Stimulated activated naive CD8-positive, alpha-beta T cell treated with anti-CD3 and anti-CD28 coated beads, Interleukin-15, Interleukin-2, amounts not matched to agents 100 ng/mL and 50 ng/mL, for 24 hours (primary cell): ENCODE results near the gene CRTC3.
A peak's percentile ranks its signal among the peaks of the same experiment; 100 is the strongest.
"Not testable (repeated sequence)": the region's sequence is repeated elsewhere in the genome, so short reads cannot be mapped to it uniquely, and the experiment has no call there.

Experiments used
- H3K27ac Mint-ChIP-seq: one replicate; pipeline ENCODE4 v1.8.0; 2021; ENCODE audit warnings: mild to moderate bottlenecking, mixed read lengths
- H3K27me3 Mint-ChIP-seq: one replicate; pipeline ENCODE4 v1.8.0; 2021; ENCODE audit warnings: mixed read lengths
- H3K36me3 Mint-ChIP-seq: one replicate; pipeline ENCODE4 v1.8.0; 2021; ENCODE audit warnings: low read depth, mixed read lengths
- H3K4me1 Mint-ChIP-seq: one replicate; pipeline ENCODE4 v1.8.0; 2021; ENCODE audit warnings: low read depth, mixed read lengths
- H3K4me3 Mint-ChIP-seq: one replicate; pipeline ENCODE4 v1.8.0; 2021; ENCODE audit warnings: mild to moderate bottlenecking, mixed read lengths
- H3K9me3 Mint-ChIP-seq: one replicate; pipeline ENCODE4 v1.8.0; 2021; ENCODE audit warnings: mixed read lengths

The CRTC3 gene

DNA sequence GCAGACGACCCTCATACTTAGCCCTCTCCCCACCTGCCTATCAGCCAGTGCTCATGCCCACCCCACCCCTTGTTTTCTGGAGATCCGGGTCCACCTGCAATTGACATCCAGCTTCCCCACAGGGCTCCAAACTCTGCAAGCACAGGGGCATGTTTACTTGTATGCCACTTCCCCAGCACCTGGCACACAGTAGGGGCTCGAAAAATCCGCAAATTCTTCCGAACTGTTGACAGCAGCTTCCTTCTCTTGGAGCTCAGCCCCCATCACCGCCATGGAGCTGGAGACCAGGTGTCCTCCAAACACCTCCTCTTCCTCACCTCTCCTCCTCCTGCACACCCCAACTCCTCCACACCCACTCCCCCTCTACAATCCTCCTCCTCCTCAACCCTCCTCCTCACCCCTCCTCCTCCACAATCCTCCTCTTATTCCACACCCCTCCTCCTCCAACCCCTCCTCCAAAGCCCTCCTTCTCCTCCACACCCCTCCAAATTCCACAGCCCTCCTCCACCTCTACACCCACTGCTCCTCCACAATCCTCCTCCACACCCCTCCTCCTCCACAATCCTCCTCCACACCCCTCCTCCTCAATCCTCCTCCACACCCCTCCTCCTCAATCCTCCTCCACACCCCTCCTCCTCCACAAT lies 117.1 kb downstream of the CRTC3 start:
- Mint-ChIP-seq H3K4me1 (peaks cover 36% of the 10 kb centered on the region), H3K27me3 (no peaks in the 10 kb centered on the region), H3K27ac (no peak overlapping the region), H3K9me3 (no peaks in the 10 kb centered on the region), H3K4me3 (no peak overlapping the region), H3K36me3 (peaks cover 18% of the 10 kb centered on the region)

DNA sequence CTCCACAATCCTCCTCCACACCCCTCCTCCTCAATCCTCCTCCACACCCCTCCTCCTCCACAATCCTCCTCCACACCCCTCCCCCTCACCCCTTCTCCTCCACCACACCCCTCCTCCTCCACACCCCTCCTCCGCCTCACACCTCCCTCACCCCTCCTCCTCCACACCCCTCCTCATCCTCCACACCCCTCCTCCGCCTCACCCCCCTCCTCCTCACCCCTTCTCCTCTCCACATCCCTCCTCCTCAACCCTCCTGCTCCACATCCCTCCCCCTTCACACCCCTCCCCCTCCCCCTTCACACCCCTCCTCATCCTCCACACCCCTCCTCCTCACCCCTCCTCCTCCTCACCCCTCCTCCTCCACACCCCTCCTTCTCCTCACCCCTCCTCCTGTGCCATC lies 117.6 kb downstream of the CRTC3 start:
- H3K9me3 Mint-ChIP-seq, result no peaks in the 10 kb centered on the region
- no peak overlapping the region for H3K27ac Mint-ChIP-seq
- peaks cover 12% of the 10 kb centered on the region for H3K36me3 Mint-ChIP-seq
- H3K4me1 Mint-ChIP-seq, result peaks cover 36% of the 10 kb centered on the region
- no peaks in the 10 kb centered on the region for H3K27me3 Mint-ChIP-seq
- H3K4me3 Mint-ChIP-seq, result no peak overlapping the region

DNA sequence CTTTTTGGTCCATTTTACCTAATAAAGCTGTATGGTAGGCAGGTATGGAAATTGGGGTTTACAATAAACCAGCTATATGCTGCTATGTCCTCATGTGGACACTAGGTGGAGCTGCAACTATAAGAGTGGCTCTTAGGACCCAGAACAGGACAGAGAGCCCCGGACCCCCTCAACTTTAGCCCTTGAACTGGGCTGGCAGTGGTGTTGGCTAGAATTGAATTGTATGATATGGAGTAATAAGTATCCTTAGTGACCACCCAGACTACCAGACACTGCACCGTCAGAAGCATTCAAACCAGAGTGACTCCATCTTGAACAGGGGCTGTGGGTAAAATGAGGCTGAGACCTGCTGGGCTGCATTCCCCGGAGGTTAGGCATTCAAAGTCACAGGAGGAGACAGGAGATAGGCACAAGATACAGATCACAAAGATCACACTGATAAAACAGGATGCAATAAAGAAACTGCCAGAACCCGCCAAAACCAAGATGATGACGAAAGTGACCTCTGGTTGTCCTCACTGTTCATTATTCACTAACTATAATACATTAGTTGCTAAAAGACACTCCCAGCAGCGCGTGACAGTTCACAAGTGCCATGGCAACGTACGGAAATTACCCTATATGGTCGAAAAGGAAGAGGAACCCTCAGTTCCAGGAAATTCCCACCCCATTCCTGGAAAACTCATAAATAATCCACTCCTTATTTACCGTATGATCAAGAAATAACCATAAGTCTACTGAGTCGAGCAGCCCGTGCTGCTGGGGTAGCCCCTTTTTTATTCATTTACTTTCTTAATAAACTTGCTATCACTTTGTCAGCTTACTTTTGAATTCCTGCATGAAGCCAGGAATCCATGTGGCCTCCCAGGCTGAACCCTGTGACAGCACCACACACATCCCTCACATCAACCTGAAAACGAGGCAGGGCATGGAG lies 118.7 kb downstream of the CRTC3 start:
- H3K27me3 Mint-ChIP-seq, result no peaks in the 10 kb centered on the region
- peaks cover 36% of the 10 kb centered on the region for H3K4me1 Mint-ChIP-seq
- no peaks in the 10 kb centered on the region for H3K9me3 Mint-ChIP-seq
- peak overlapping the region; percentile 89 for H3K27ac Mint-ChIP-seq
- H3K36me3 Mint-ChIP-seq, result peaks cover 2% of the 10 kb centered on the region
- peak overlapping the region; percentile 70 for H3K4me3 Mint-ChIP-seq

DNA sequence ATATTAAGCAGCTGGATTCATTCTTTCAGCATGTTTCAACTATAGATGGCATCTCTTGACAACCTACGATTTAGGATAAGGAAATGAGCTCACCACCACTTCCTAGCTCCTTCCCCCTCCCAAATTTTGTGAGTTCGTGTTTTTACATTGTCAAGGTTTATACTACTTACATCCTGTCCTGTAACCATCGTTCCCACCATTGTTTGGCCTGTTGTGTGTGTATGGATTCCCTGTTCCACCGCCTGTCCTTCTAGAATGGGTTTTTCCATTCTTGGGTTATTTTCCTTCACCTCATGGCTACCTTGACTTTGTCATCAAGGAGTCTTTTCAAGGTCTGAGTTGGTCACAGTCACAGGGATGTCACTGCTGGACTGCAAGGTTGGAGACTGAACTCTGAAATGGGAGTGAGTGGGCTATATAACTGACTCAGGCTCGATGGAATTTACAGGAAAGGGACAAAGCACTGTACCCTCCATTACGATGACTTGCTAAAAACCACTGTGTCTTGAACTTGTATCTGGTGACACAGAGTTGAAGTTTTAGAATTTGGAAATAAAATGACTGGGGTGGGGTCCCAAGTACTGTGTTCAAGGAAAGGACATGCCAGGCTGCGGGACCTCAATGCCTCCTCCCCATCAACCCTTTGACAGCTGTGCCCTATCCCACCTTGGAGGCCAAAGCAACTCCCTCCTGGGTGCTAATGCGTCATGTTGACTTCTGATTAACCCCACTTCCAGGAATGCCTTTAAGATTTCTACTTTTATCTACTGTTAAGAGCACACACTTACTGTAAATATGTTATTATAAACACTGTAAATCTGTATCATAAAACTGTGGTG lies 120.6 kb downstream of the CRTC3 start:
- Mint-ChIP-seq H3K36me3 (no peaks in the 10 kb centered on the region), H3K9me3 (no peaks in the 10 kb centered on the region), H3K27me3 (peaks cover 4% of the 10 kb centered on the region), H3K27ac (peak overlapping the region; percentile 54), H3K4me1 (peaks cover 43% of the 10 kb centered on the region), H3K4me3 (no peak overlapping the region)

DNA sequence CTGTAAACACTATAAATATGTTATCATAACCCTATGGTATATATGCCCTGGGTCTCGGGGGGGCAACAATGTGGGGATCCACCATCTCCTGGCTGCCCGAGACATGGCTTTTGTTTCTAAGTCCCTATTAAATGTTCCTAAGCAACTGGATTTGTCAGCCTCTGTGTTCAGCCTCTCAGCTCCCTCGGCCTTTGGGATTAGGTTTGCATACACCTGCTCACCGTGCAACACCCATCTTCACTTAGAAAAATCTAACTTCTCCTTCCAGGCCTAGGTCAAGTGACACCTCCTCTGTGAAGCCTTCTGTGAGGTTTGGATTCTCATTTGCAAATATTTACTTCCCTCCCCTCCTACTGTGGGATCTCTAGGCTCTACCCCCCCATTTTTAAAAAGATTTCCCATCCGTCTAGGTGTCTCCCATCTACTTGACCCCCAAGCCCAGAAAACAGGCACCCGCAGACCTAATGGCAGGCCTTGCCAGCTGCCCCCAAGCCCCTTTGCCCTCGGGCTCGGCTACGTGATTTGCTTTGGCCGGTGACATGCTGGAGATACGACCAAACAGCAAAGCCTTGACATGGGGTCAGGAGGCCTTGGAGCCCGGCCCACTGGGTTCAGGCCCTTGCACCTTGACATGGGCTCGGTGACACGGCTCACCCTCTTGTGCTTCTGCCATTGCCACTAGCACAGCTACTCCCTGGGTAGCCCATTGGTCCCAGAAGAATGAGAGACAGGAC lies 121.4 kb downstream of the CRTC3 start:
- H3K9me3 Mint-ChIP-seq, result no peaks in the 10 kb centered on the region
- H3K36me3 Mint-ChIP-seq, result no peaks in the 10 kb centered on the region
- no peak overlapping the region for H3K4me3 Mint-ChIP-seq
- no peak overlapping the region for H3K27ac Mint-ChIP-seq
- peaks cover 49% of the 10 kb centered on the region for H3K4me1 Mint-ChIP-seq
- peaks cover 5% of the 10 kb centered on the region for H3K27me3 Mint-ChIP-seq

DNA sequence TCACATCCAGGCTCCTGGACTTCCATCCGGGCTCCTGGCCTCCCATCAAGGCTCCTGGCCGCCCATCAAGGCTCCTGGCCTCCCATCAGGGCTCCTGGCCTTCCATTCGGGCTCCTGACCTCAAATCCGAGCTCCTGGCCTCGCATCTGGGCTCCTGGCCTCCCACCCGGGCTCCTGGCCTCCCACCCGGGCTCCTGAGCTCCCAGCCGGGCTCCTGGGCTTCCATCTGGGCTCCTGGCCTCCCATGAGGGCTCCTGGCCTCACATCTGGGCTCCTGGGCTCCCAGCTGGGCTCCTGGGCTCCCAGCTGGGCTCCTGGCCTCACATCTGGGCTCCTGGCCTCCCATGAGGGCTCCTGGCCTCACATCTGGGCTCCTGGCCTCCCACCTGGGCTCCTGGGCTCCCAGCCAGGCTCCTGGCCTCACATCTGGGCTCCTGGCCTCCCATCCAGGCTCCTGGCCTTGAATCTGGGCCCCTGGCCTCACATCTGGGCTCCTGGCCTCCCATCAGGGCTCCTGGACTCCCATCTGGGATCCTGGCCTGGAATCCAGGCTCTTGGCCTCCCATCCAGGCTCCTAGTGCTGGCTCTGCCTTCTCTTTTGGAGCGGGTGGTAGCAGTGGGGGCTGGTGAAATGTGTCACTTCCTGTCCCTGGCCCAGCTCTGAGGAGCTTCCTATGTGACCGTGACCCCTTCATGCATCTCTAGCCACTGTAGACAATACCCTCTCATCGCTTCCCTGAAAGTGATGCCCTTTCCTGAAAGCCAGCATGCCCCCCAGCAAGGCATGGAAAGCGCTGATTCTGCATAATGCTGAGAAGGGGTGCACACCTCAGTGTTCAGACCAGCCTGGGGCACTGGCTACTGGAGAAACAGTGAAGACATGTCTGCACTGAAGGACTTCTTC lies 124.8 kb downstream of the CRTC3 start:
- Mint-ChIP-seq H3K4me3 (no peak overlapping the region), H3K36me3 (no peaks in the 10 kb centered on the region), H3K4me1 (peaks cover 62% of the 10 kb centered on the region), H3K27ac (no peak overlapping the region), H3K9me3 (no peaks in the 10 kb centered on the region), H3K27me3 (peaks cover 19% of the 10 kb centered on the region)

DNA sequence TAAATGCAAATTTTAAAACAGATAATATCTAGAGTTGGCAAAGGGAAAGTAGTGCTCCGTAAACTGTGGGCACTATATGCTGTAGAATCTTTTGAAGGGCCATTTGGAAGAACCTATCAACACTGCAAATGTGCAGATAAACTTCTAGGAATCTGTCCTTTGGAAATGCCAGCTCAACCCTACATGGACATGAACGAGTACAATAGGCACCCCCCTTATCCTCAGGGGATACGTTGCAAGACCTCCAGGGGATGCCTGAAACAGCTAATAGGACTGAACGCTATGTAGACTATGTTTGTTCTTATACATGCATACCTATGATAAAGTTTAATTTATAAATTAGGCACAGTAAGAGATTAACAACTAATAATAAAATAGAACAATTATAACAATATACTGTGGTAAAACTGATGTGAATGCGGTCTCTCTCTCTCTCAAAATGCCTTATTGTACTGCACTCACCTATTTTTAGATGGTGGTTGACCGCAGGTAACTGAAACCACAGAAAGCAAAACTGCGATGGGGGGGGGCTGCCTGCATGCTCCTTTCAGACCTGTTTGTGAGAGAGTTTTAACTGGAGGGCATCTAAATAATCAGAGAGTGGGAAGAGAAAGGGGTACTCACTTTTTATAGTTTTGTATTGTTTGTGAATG lies 127.9 kb downstream of the CRTC3 start:
- not testable (repeated sequence) for H3K9me3 Mint-ChIP-seq, H3K36me3 Mint-ChIP-seq
- Mint-ChIP-seq H3K27me3 (peaks cover 23% of the 10 kb centered on the region), H3K4me3 (peak overlapping the region; percentile 57), H3K4me1 (peaks cover 75% of the 10 kb centered on the region), H3K27ac (peak overlapping the region; percentile 60)

DNA sequence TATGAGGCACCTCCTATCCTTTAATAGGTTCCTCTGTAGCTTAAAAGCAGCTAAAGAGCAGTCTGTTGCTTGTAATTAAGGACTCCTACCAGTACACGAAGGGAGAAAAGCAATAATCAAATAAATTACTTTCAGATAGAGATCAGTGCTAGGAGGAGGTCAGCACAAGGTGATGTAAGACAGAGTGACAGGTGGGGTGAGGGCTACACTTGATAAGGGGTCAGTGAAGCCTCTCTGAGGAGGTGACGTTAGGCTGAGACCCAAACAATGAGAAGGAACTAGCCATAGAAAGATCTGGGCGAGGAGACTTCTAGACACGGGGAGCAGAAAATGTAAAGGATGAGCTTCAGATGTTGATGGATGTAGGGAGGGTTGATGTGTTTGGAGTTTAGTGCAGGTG lies 129.8 kb downstream of the CRTC3 start:
- Mint-ChIP-seq H3K4me3 (peak overlapping the region; percentile 5), H3K27me3 (peaks cover 38% of the 10 kb centered on the region), H3K9me3 (no peaks in the 10 kb centered on the region), H3K4me1 (peaks cover 87% of the 10 kb centered on the region), H3K36me3 (peaks cover 3% of the 10 kb centered on the region), H3K27ac (peak overlapping the region; percentile 5)

DNA sequence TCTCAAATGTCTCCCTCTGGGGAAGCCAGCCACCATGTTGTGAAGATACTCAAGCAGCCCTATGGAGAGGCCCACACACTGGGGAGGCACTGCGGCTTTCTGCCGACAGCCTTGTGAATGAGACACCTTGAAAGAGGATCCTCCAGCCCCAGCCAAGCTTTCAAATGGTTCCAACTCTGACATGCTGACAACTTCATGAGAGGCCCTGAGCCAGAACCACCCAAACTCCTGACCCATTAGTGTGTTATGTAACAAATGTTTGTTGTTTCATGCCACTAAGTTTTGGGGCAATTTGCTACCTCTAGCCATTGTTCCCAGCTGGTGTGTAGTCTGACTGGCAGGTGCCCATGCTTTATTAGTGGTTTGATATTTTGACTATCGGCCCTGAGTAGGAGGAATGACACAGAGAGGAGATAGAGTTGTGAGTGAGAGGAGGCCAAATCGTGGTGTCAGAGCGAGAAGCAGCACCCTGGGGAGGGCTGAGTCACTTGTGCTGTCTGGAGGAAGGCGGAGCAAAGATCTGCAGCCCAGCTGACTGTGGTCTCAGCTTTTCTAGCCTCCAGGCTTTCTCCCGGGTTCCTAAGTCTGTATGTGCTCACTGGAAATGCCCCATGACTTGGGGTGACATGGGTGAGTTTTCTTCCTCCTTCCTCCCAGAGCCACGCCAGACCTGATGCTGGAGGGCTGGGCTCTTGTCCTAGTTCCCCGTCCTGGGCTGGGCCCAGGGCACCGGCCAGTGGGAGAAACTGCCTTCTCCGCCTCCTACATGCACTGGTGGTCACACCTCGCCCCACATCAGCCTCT lies 130.7 kb downstream of the CRTC3 start:
- Mint-ChIP-seq H3K9me3 (no peaks in the 10 kb centered on the region), H3K4me1 (peaks cover 85% of the 10 kb centered on the region), H3K27ac (peak overlapping the region; percentile 75), H3K27me3 (peaks cover 35% of the 10 kb centered on the region), H3K4me3 (peak overlapping the region; percentile 63), H3K36me3 (peaks cover 4% of the 10 kb centered on the region)

DNA sequence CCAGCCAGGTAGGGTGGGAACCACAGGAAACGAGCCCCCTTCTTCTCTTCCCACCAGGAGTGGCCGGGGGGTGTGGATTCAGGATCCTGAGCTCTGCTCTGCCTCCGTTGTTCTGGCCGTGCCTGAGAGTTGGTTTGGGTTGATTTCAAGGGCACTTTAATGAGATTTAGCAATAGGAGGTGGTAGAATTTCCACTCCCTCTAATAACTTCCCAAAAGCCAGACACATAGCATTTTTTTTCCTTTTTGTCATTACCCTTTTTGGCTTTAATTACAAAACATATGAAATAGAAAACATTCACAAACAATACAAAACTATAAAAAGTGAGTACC lies 131.2 kb downstream of the CRTC3 start:
- Mint-ChIP-seq H3K27ac (peak overlapping the region; percentile 75), H3K4me1 (peaks cover 86% of the 10 kb centered on the region), H3K4me3 (peak overlapping the region; percentile 63), H3K27me3 (peaks cover 35% of the 10 kb centered on the region)
- not testable (repeated sequence) for H3K36me3 Mint-ChIP-seq, H3K9me3 Mint-ChIP-seq

DNA sequence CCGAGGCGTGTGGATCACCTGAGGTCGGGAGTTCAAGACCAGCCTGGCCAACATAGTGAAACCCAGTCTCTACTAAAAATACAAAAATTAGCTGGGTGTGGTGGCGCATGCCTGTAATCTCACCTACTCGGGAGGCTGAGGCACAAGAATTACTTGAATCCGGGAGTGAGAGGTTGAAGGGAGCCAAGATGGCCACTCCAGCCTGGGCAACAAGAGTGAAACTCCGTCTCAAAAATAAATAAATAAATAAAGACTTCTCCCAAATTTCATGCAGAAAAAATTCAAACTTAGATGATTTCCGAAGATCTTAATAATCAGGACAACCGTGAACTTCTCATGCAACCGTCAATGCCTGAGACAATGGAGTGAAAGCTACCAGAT lies 134.3 kb downstream of the CRTC3 start:
- peaks cover 72% of the 10 kb centered on the region for H3K4me1 Mint-ChIP-seq
- not testable (repeated sequence) for H3K9me3 Mint-ChIP-seq, H3K27ac Mint-ChIP-seq, H3K36me3 Mint-ChIP-seq
- peaks cover 28% of the 10 kb centered on the region for H3K27me3 Mint-ChIP-seq
- H3K4me3 Mint-ChIP-seq, result peak overlapping the region; percentile 80

DNA sequence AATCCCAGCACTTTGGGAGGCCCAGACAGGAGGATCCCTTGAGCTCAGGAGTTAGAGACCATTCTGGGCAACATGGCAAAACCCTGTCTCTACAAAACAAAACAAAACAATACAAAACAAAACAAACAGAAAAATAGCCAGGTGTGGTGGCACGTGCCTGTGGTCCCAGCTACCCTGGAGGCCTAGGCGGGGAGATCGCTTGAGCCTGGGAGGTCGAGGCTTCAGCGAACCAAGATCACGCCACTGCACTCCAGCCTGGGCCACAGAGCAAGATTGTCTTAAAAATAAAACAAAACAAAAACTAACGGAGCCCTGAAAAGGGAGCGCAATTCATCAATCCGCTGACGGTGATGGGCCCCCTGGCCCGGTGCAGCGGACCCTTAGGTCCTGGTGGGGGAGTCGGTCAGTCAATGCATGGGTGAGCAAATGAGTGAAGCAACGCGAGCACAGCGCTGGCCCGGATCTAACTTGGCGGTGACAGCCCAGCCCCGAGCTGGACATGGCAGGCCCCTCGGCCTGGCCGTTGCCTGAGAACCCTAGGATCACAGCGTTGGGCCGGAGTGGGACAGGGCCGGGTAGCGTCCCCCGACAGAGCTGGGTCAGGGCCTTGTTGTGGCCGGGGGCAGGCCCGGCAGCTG lies 135.0 kb downstream of the CRTC3 start:
- peaks cover 21% of the 10 kb centered on the region for H3K27me3 Mint-ChIP-seq
- no peaks in the 10 kb centered on the region for H3K9me3 Mint-ChIP-seq
- H3K4me3 Mint-ChIP-seq, result peak overlapping the region; percentile 80
- peaks cover 4% of the 10 kb centered on the region for H3K36me3 Mint-ChIP-seq
- peaks cover 65% of the 10 kb centered on the region for H3K4me1 Mint-ChIP-seq
- H3K27ac Mint-ChIP-seq, result peak overlapping the region; percentile 74
